ENCODE measurements around the gene PUM2. TPM values are rescaled to one million over a fixed set of nuclear protein-coding genes. Genes with fewer than 3 reads are reported as not detected.

PUM2 gene
- total RNA-seq, 2 donors from 2014 or later, result 87.7 to 119 TPM

GRCh38 chr2:20231598-20232026 is 119.0 kb downstream of the PUM2 start:
- no peak overlapping the region for H3K4me3 ChIP-seq
- TF ChIP-seq CTCF (IDR thresholded peaks at IDR 0.05), result no peak
- peak; percentile 93 for DNase-seq
- no peaks in the 10 kb centered on the region for H3K4me1 ChIP-seq
- H3K9ac ChIP-seq (ENCODE audit: low read depth in 2 of 2, low read length in 2 of 2), result peak overlapping the region; percentile 37 to 55
- intact Hi-C loops (cut with DNase I), result no loop called here
- no peaks in the 10 kb centered on the region for H3K36me3 ChIP-seq
- no peaks in the 10 kb centered on the region for H3K27me3 ChIP-seq
- H3K9me3 ChIP-seq, result no peaks in the 10 kb centered on the region
- H3K27ac ChIP-seq, result peak overlapping the region; percentile 44

GRCh38 chr2:20231159-20231558 is 119.5 kb downstream of the PUM2 start:
- Histone ChIP-seq H3K27me3 (no peaks in the 10 kb centered on the region), H3K9ac (ENCODE audit: low read depth in 2 of 2, low read length in 2 of 2) (peak overlapping the region; percentile 37 to 55), H3K9me3 (no peaks in the 10 kb centered on the region), H3K4me3 (no peak overlapping the region), H3K4me1 (no peaks in the 10 kb centered on the region), H3K27ac (peak overlapping the region; percentile 44), H3K36me3 (no peaks in the 10 kb centered on the region)
- DNase-seq, result no peak
- TF ChIP-seq CTCF (IDR thresholded peaks at IDR 0.05), result no peak
- intact Hi-C loops (cut with DNase I), result no loop called here

GRCh38 chr2:20230114-20230425 is 120.6 kb downstream of the PUM2 start:
- Histone ChIP-seq H3K4me1 (no peaks in the 10 kb centered on the region), H3K27ac (no peak overlapping the region), H3K4me3 (no peak overlapping the region), H3K9me3 (no peaks in the 10 kb centered on the region), H3K27me3 (no peaks in the 10 kb centered on the region), H3K36me3 (no peaks in the 10 kb centered on the region), H3K9ac (ENCODE audit: low read depth in 2 of 2, low read length in 2 of 2) (no peak overlapping the region)
- intact Hi-C loops (cut with DNase I), result no loop called here
- DNase-seq, result no peak
- TF ChIP-seq CTCF (IDR thresholded peaks at IDR 0.05), result no peak

- Histone ChIP-seq H3K9ac (ENCODE audit: low read depth in 2 of 2, low read length in 2 of 2) (no peak overlapping the region), H3K4me1 (no peaks in the 10 kb centered on the region), H3K9me3 (no peaks in the 10 kb centered on the region), H3K27me3 (no peaks in the 10 kb centered on the region), H3K4me3 (no peak overlapping the region), H3K27ac (no peak overlapping the region), H3K36me3 (no peaks in the 10 kb centered on the region)
- no peak for TF ChIP-seq CTCF (IDR thresholded peaks at IDR 0.05)
- intact Hi-C loops (cut with DNase I), result loop anchor here (10.0 kb wide), 2 partner anchors 95 to 125 kb away; no protein-coding TSS in a partner anchor
- DNase-seq, result peak; percentile 10
Measured at GRCh38 chr2:20229322-20230113, 121.1 kb downstream of the PUM2 start.

GRCh38 chr2:20227894-20228505 is 122.6 kb downstream of the PUM2 start:
- no peak overlapping the region for H3K9ac ChIP-seq (ENCODE audit: low read depth in 2 of 2, low read length in 2 of 2)
- DNase-seq, result peak; percentile 14
- intact Hi-C loops (cut with DNase I), result loop anchor here (10.0 kb wide), 2 partner anchors 93 to 123 kb away; no protein-coding TSS in a partner anchor
- no peaks in the 10 kb centered on the region for H3K36me3 ChIP-seq
- no peak for TF ChIP-seq CTCF (IDR thresholded peaks at IDR 0.05)
- no peaks in the 10 kb centered on the region for H3K9me3 ChIP-seq
- H3K4me3 ChIP-seq, result no peak overlapping the region
- no peaks in the 10 kb centered on the region for H3K4me1 ChIP-seq
- H3K27me3 ChIP-seq, result no peaks in the 10 kb centered on the region
- no peak overlapping the region for H3K27ac ChIP-seq

Measured in colonic mucosa (tissue), 4 donors.